Activated T-cell treated with anti-CD3 and anti-CD28 coated beads, Interleukin-2, amount 50 U/mL, for 4 hours (primary cell): ENCODE measurements around the gene IL24. TPM values are rescaled to one million over a fixed set of nuclear protein-coding genes. Genes with fewer than 3 reads are reported as not detected.
"Not testable (repeated sequence)": the region's sequence is repeated elsewhere in the genome, so short reads cannot be mapped to it uniquely, and the experiment has no call there.

Source experiments
- ATAC-seq, 2 donors: fragments of 200-7000 bp; cut with Tn5 transposase; one replicate each; pipeline ENCODE4 v1.10.0; 2021
- DNase-seq: peaks from one replicate; pipeline ENCODE4 v3.0.0-alpha.2; 2020
- H3K27me3 Mint-ChIP-seq: one replicate; pipeline ENCODE4 v1.8.0; 2021; ENCODE audit warnings: low read depth, mixed read lengths
- H3K36me3 Mint-ChIP-seq: one replicate; pipeline ENCODE4 v1.8.0; 2022; ENCODE audit warnings: mixed read lengths; ENCODE audit not compliant: insufficient read depth
- H3K4me1 Mint-ChIP-seq: one replicate; pipeline ENCODE4 v1.8.0; 2021; ENCODE audit warnings: low read depth, mixed read lengths
- H3K4me3 Mint-ChIP-seq: one replicate; pipeline ENCODE4 v1.8.0; 2021; ENCODE audit warnings: mild to moderate bottlenecking, moderate library complexity, mixed read lengths
- H3K9me3 Mint-ChIP-seq: one replicate; pipeline ENCODE4 v1.8.0; 2021; ENCODE audit warnings: mixed read lengths
- total RNA-seq, 3 donors: library from RNA; stranded (reverse); gene quantifications; one replicate each; pipeline ENCODE4 v1.2.1, GENCODE V29; 2021

The IL24 gene, protein sequence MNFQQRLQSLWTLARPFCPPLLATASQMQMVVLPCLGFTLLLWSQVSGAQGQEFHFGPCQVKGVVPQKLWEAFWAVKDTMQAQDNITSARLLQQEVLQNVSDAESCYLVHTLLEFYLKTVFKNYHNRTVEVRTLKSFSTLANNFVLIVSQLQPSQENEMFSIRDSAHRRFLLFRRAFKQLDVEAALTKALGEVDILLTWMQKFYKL
- total RNA-seq = 10 to 100 TPM; 11.9 to 30.7 (median 25.0) TPM

DNA sequence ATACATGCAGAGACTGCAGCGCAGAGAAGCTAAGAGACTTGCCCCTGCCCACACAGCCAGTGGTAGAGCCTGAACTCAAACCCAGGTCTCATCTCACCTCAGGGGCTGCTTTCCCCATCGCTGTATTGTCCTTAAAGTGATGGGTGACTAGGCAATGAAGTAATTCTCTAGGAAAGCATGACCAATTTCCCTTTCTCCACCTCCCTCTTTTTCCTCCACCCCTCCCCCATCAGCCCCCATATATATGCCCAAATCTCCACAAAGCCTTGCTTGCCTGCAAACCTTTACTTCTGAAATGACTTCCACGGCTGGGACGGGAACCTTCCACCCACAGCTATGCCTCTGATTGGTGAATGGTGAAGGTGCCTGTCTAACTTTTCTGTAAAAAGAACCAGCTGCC, at the start of gene IL24:
IL24 (plus strand) TSS at position 269 of the 400 bp plus-strand sequence. CDS start 390 bp downstream, outside the sequence.
- DNase-seq (no peak), ATAC-seq (peak; percentile 78 to 90)
- Mint-ChIP-seq H3K36me3 (peaks cover 11% of the 10 kb centered on the region), H3K4me3 (peak within 1 kb of the TSS; percentile 67), H3K4me1 (peaks cover 59% of the 10 kb centered on the region), H3K9me3 (no peaks in the 10 kb centered on the region), H3K27me3 (no peaks in the 10 kb centered on the region)

- ATAC-seq (no peak), DNase-seq (no peak)
- Mint-ChIP-seq H3K27me3 (peaks cover 9% of the 10 kb centered on the region), H3K36me3 (peaks cover 3% of the 10 kb centered on the region), H3K4me3 (no peak overlapping the region), H3K9me3 (no peaks in the 10 kb centered on the region), H3K4me1 (no peaks in the 10 kb centered on the region)
Measured at GRCh38 chr1:206847946-206848345, 49.3 kb upstream of the IL24 start.

DNA sequence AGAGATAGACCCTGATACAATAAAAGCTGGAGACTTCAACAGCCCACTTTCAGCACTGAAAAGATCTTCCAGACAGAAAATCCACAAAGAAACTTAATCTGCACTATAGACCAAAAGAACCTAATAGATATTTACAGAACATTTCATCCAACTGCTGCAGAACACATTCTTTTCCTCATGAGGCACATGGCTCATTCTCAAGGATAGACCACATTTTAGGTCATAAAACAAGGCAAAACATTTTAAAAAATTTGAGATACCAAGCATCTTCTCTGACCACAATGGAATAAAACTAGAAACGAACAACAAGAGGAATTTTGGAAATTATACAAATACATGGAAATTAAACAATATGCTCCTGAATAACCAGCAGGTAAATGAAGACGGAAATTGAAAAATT, 46.8 kb upstream of the IL24 start:
- H3K27me3 Mint-ChIP-seq = peaks cover 9% of the 10 kb centered on the region
- H3K4me1 Mint-ChIP-seq = no peaks in the 10 kb centered on the region
- H3K4me3 Mint-ChIP-seq = no peak overlapping the region
- DNase-seq = no peak
- ATAC-seq = no peak
- H3K36me3 Mint-ChIP-seq = peaks cover 3% of the 10 kb centered on the region
- H3K9me3 Mint-ChIP-seq = peaks cover 5% of the 10 kb centered on the region

DNA sequence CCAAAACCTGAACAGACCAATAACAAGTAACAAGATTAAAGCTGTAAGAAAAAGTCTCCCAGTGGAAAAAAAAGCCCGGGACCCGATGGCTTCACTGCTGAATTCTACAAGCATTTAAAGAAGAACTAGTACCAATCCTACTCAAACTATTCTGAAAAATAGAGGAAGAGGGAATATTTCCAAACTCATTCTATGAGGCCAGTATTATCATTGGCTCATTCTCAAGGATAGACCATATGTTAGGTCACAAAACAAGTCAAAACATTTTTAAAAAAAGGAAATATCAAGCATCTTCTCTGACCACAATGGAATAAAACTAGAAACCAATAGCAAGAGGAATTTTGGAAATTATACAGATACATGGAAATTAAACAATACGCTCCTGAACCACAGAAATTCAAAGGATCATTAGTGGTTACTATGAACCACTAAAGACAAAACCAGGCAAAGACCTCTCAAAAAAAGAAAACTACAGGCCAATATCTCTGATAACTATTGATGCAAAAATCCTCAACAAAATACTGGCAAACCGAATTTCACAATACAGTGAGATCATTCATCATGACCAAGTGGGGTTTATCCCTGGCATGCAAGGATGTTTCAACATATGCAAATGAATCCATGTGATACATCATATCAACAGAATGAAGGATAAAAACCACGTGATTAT, 45.8 kb upstream of the IL24 start:
- ATAC-seq (no peak), DNase-seq (no peak)
- Mint-ChIP-seq H3K4me3 (no peak overlapping the region), H3K27me3 (peaks cover 9% of the 10 kb centered on the region), H3K4me1 (peaks cover under 1% of the 10 kb centered on the region), H3K36me3 (peaks cover 3% of the 10 kb centered on the region), H3K9me3 (peaks cover 5% of the 10 kb centered on the region)

DNA sequence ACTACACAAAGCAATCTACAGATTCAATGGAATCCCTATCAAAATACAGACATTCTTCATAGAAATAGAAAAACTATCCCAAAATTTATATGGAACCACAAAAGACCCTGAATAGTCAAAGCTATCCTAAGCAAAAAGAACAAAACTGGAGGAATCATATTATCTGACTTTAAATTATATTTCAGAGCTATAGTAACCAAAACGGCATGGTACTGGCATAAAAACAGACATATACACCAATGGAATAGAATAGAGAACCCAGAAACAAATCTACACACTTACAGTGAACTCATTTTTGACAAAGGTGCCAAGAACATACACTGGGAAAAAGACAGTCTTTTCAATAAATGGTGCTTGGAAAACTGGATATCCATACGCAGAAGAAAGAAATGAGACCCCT, 44.6 kb upstream of the IL24 start:
- not testable (repeated sequence) for H3K4me1 Mint-ChIP-seq, H3K4me3 Mint-ChIP-seq, ATAC-seq, H3K36me3 Mint-ChIP-seq, DNase-seq, H3K27me3 Mint-ChIP-seq, H3K9me3 Mint-ChIP-seq

DNA sequence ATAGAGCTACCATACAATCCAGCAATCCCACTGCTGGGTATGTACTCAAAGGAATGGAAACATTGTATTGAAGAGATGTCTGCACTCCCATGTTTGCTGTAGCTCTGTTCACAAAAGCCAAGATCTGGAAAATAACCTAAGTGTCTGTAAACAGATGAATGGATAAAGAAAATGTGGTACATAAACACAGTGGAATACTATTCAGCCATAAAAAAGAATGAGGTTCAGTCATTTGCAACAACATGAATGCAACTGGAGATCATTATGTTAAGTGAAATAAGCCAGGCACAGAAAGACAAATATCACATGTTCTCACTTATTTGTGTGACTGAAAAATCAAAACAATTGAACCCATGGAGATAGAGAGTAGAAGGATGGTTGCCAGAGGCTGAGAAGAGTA, 43.5 kb upstream of the IL24 start:
- H3K4me1 Mint-ChIP-seq, H3K4me3 Mint-ChIP-seq, DNase-seq, H3K9me3 Mint-ChIP-seq, H3K27me3 Mint-ChIP-seq, ATAC-seq, H3K36me3 Mint-ChIP-seq: not testable (repeated sequence)

GRCh38 chr1:206854401-206855129, 42.7 kb upstream of the IL24 start:
- H3K9me3 Mint-ChIP-seq = peaks cover 5% of the 10 kb centered on the region
- H3K36me3 Mint-ChIP-seq = no peaks in the 10 kb centered on the region
- DNase-seq = no peak
- peaks cover 4% of the 10 kb centered on the region for H3K27me3 Mint-ChIP-seq
- no peak for ATAC-seq
- H3K4me1 Mint-ChIP-seq = peaks cover 6% of the 10 kb centered on the region
- H3K4me3 Mint-ChIP-seq = no peak overlapping the region

DNA sequence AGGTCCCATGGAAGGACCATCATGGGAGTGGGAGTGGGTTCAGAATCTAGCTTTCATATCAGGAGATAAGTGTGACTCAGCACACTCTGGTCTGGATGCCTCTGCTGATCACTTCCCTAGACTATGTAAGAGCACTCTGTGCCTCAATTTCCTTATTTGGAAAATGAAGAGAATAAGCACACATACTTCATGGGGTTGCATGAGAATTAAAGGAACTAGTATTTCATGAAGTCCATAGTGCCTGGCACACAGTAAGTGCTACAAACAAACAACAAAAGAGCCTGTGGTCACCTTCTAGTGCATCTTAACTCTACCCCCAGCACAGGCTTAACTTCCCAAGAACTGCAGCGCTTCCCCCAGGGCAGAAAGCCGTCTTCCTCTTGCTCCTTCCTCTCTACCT, 41.4 kb upstream of the IL24 start:
- Mint-ChIP-seq H3K9me3 (peaks cover 5% of the 10 kb centered on the region), H3K4me3 (no peak overlapping the region), H3K36me3 (no peaks in the 10 kb centered on the region), H3K4me1 (peaks cover 8% of the 10 kb centered on the region), H3K27me3 (peaks cover 5% of the 10 kb centered on the region)
- DNase-seq (no peak), ATAC-seq (no peak)

- ATAC-seq (peak; percentile 74 to 86), DNase-seq (no peak)
- H3K4me1 Mint-ChIP-seq = peaks cover 8% of the 10 kb centered on the region
- peaks cover 5% of the 10 kb centered on the region for H3K9me3 Mint-ChIP-seq
- peaks cover 7% of the 10 kb centered on the region for H3K27me3 Mint-ChIP-seq
- H3K36me3 Mint-ChIP-seq = no peaks in the 10 kb centered on the region
- no peak overlapping the region for H3K4me3 Mint-ChIP-seq
Measured at GRCh38 chr1:206856674-206857464, 40.4 kb upstream of the IL24 start.

DNA sequence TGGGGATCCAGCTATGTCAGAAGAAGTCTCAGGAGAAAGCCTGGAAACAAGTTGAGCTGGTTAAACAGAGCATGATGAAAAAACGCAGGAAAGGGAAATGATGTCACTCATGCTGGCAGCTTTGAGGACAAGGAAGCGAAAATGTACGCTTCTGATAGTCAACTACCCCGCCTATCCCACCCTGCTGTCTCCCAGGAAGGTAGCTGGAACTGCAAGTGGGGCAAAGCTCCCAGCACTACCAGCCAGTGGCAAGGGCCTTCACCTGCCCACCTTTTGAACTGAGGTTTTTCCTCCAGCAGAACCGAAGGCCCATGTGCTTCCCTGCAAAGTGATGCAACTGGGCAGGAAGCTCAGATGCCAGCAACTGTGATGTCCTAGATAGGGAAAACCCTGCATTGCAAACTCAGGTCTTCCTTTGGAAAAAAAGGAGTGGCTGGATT, 38.1 kb upstream of the IL24 start:
- peaks cover 8% of the 10 kb centered on the region for H3K4me1 Mint-ChIP-seq
- no peaks in the 10 kb centered on the region for H3K36me3 Mint-ChIP-seq
- no peak for ATAC-seq
- H3K4me3 Mint-ChIP-seq = no peak overlapping the region
- H3K9me3 Mint-ChIP-seq = no peaks in the 10 kb centered on the region
- no peak for DNase-seq
- H3K27me3 Mint-ChIP-seq = peaks cover 10% of the 10 kb centered on the region

DNA sequence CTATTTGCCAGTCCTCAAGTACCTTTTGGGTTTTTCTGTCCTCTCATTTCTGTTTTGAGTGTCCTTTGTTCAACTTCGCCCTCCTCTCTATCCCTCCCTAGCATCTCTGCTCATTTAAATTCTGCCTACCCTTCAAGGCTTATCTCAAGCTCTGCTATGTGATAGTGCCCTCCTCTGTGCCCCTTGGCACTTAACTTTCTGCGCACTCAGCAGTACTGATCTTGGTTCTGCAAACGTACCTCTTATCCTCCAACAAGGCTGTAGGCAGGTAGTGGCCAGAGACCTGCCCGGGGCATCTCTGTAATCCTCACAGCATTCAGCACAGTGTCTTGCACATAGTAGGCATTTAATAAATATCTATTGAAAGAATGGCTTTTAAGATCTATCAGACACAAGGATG, 37.1 kb upstream of the IL24 start:
- Mint-ChIP-seq H3K36me3 (no peaks in the 10 kb centered on the region), H3K4me3 (no peak overlapping the region), H3K9me3 (no peaks in the 10 kb centered on the region), H3K27me3 (peaks cover 10% of the 10 kb centered on the region), H3K4me1 (peaks cover 12% of the 10 kb centered on the region)
- DNase-seq (no peak), ATAC-seq (no peak)

- Mint-ChIP-seq H3K9me3 (no peaks in the 10 kb centered on the region), H3K36me3 (no peaks in the 10 kb centered on the region), H3K4me3 (no peak overlapping the region), H3K4me1 (peaks cover 17% of the 10 kb centered on the region), H3K27me3 (peaks cover 13% of the 10 kb centered on the region)
- DNase-seq (no peak), ATAC-seq (no peak)
Measured at GRCh38 chr1:206863266-206863665, 34.0 kb upstream of the IL24 start.

DNA sequence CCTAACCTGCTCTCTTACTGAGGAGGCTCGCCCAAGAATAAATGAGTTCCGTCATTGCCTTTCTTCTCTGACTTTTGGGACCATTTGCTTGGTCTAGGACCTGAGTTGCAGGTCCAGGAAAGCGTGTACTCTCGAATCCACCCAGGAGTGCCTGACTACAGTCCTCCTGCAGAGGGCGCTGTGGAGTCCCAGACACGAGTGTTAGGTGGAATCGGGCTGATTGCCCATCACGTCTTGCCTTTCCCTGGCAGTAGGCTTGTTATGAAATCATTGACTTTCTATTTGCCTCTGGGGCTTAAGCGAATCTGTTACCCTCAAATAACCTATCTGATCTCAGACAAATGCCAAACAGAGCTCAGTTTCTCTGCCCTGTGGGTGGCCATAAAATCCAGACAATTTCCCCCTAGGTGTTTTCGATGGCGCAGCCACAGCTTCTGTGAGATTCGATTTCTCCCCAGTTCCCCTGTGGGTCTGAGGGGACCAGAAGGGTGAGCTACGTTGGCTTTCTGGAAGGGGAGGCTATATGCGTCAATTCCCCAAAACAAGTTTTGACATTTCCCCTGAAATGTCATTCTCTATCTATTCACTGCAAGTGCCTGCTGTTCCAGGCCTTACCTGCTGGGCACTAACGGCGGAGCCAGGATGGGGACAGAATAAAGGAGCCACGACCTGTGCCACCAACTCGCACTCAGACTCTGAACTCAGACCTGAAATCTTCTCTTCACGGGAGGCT, 32.1 kb upstream of the IL24 start, which contains the start of gene IL20:
IL20 (plus strand) TSS at position 685 of the 733 bp plus-strand sequence. CDS start 230 bp downstream, outside the sequence.
- H3K4me3 Mint-ChIP-seq = no peak within 1 kb of the TSS
- no peaks in the 10 kb centered on the region for H3K36me3 Mint-ChIP-seq
- peaks cover 12% of the 10 kb centered on the region for H3K27me3 Mint-ChIP-seq
- peak; percentile 70 to 88 for ATAC-seq
- no peaks in the 10 kb centered on the region for H3K9me3 Mint-ChIP-seq
- peaks cover 11% of the 10 kb centered on the region for H3K4me1 Mint-ChIP-seq
- DNase-seq = peak; percentile 88
